Panc1 (cell line): ENCODE data around the gene THSD7B. TPM values are rescaled to one million over a fixed set of nuclear protein-coding genes. Genes with fewer than 3 reads are reported as not detected.

Experiments used
- ATAC-seq: fragments of 200-7000 bp; cut with Tn5 transposase; 2 replicates; pipeline ENCODE4 v1.9.1; 2020; ENCODE audit warnings: mild to moderate bottlenecking, moderate library complexity
- BruUV-seq: library from RNA; stranded (reverse); fragments of 400-500 nt; replicated peaks from 2 replicates; lab custom pipeline; 2021; lab: Mats Ljungman, UMichigan
- CTCF ChIA-PET: fragments of 300-600 bp; sonication (Branson Sonifier 250); formaldehyde crosslinking; loops from one replicate; lab custom pipeline; 2022; ENCODE audit warnings: antibody characterized with exemption; lab: Charles Lee
- POLR2A ChIA-PET: fragments of 300-600 bp; sonication (Branson Sonifier 250); formaldehyde crosslinking; loops from one replicate; lab custom pipeline; 2022; ENCODE audit warnings: antibody characterized with exemption; lab: Charles Lee
- DNase-seq: peaks from one replicate; pipeline ENCODE4 v3.0.0-alpha.2; 2010; ENCODE audit warnings: low read depth, low spot score
- H3K27ac ChIP-seq: 2 replicates; pipeline ENCODE4 v1.5.1; 2011; ENCODE audit warnings: mild to moderate bottlenecking, low read length, inconsistent platforms
- H3K27me3 ChIP-seq: fragments of 200-500 bp; sonication (Bioruptor generic); 2 replicates; pipeline ENCODE4 v1.6.0; 2014; ENCODE audit warnings: low read length, inconsistent platforms; ENCODE audit not compliant: control insufficient read depth, insufficient read depth
- H3K36me3 ChIP-seq: fragments of 200-500 bp; sonication (Bioruptor generic); 2 replicates; pipeline ENCODE4 v1.5.1; 2014; ENCODE audit warnings: inconsistent platforms, mild to moderate bottlenecking, low read length, moderate library complexity; ENCODE audit not compliant: control insufficient read depth, insufficient read depth
- H3K4me1 ChIP-seq: 2 replicates; pipeline ENCODE4 v1.5.1; 2011; ENCODE audit warnings: inconsistent platforms, mild to moderate bottlenecking, low read length, moderate library complexity; ENCODE audit not compliant: control insufficient read depth, insufficient read depth
- H3K4me3 ChIP-seq, 2 experiments: 2 replicates each; pipeline ENCODE4 v1.5.1; 2011 to 2012; ENCODE audit warnings: low read depth in 2 of 2, low read length in 2 of 2, mild to moderate bottlenecking in 2 of 2, inconsistent platforms in 1 of 2, moderate library complexity in 1 of 2
- H3K9me3 ChIP-seq: fragments of 200-500 bp; sonication (Bioruptor generic); 2 replicates; pipeline ENCODE4 v1.5.1; 2014; ENCODE audit warnings: low read depth, mild to moderate bottlenecking, inconsistent platforms, low read length, moderate library complexity; ENCODE audit not compliant: control insufficient read depth, insufficient read depth
- CTCF ChIP-seq: fragments of 450-650 bp; IDR thresholded peaks from 2 replicates; pipeline ENCODE4 v1.5.1; 2017; ENCODE audit warnings: mild to moderate bottlenecking
- POLR2AphosphoS5 ChIP-seq: IDR thresholded peaks from 2 replicates; pipeline ENCODE4 v1.6.1; 2012; ENCODE audit warnings: mild to moderate bottlenecking, low read depth, low read length, moderate library complexity
- REST ChIP-seq, 2 experiments: IDR thresholded peaks; 2 replicates each; pipeline ENCODE4 v1.6.1; 2011 to 2012; ENCODE audit warnings: low read depth in 2 of 2, control low read depth in 1 of 2, low read length in 1 of 2, mild to moderate bottlenecking in 1 of 2, moderate library complexity in 1 of 2; ENCODE audit not compliant: insufficient read depth in 1 of 2
- SIN3A ChIP-seq: IDR thresholded peaks from 2 replicates; pipeline ENCODE4 v1.6.1; 2012; ENCODE audit warnings: low read depth, mild to moderate bottlenecking, low read length, moderate library complexity, borderline replicate concordance; ENCODE audit not compliant: insufficient read depth
- TCF7L2 ChIP-seq: IDR thresholded peaks from 2 replicates; pipeline ENCODE4 v1.6.1; 2011; ENCODE audit warnings: mild to moderate bottlenecking, low read depth, low read length, inconsistent platforms
- in situ Hi-C: cut with HindIII; loops from 2 replicates; pipeline ENCODE4 v1.10.0; 2016; ENCODE audit warnings: low sequenced_read_pairs, low pct_unique_long_range_greater_than_20kb
- intact Hi-C: fragments of 100-400 bp; cut with micrococcal nuclease; formaldehyde crosslinking; loops from one replicate; pipeline ENCODE4 v1.10.0; 2022; ENCODE audit not compliant: unreplicated experiment
- total RNA-seq: library from RNA; stranded (reverse); gene quantifications from one replicate; pipeline ENCODE4 v1.2.1, GENCODE V29; 2021; ENCODE audit not compliant: unreplicated experiment

THSD7B gene
- total RNA-seq, 1 experiment from 2014 or later = not detected

GRCh38 chr2:136990316-136990715 lies 225.0 kb downstream of the THSD7B start:
- ChIA-PET CTCF (no interaction called here), POLR2A (no interaction called here)
- in situ Hi-C loops (no loop called here), intact Hi-C loops (no loop called here)
- no peak for TF ChIP-seq TCF7L2
- DNase-seq = no peak
- no peak for ATAC-seq
- no peaks in the 10 kb centered on the region for H3K4me1 ChIP-seq
- no peak overlapping the region for H3K4me3 ChIP-seq
- no TSS peak for BruUV-seq
- H3K27ac ChIP-seq = no peak overlapping the region
- H3K36me3 ChIP-seq = no peaks in the 10 kb centered on the region
- H3K9me3 ChIP-seq = no peaks in the 10 kb centered on the region
- no peaks in the 10 kb centered on the region for H3K27me3 ChIP-seq

- ChIA-PET CTCF (no interaction called here), POLR2A (no interaction called here)
- intact Hi-C loops = no loop called here
- H3K27ac ChIP-seq = no peak overlapping the region
- H3K36me3 ChIP-seq = no peaks in the 10 kb centered on the region
- in situ Hi-C loops = no loop called here
- TF ChIP-seq CTCF = no peak
- TF ChIP-seq SIN3A = no peak
- TF ChIP-seq POLR2AphosphoS5 = no peak
- no peak for TF ChIP-seq REST (IDR thresholded peaks at IDR 0.05; ENCODE audit: insufficient read depth in 1 of 2, low read depth in 2 of 2, low read length in 1 of 2)
- TF ChIP-seq TCF7L2 = no peak
- H3K9me3 ChIP-seq = no peaks in the 10 kb centered on the region
- no peaks in the 10 kb centered on the region for H3K27me3 ChIP-seq
- no peaks in the 10 kb centered on the region for H3K4me1 ChIP-seq
- ATAC-seq (no peak), DNase-seq (no peak)
- no TSS peak for BruUV-seq
- H3K4me3 ChIP-seq = no peak overlapping the region
These were observed 229.4 kb downstream of the THSD7B start for GRCh38 chr2:136994793-136995192.

- ATAC-seq = no peak
- Histone ChIP-seq H3K9me3 (no peaks in the 10 kb centered on the region), H3K36me3 (no peaks in the 10 kb centered on the region), H3K4me1 (no peaks in the 10 kb centered on the region), H3K4me3 (no peak overlapping the region), H3K27me3 (no peaks in the 10 kb centered on the region), H3K27ac (no peak overlapping the region)
- no TSS peak for BruUV-seq
- CTCF ChIA-PET = no interaction called here
- intact Hi-C loops = no loop called here
- no peak for DNase-seq
- TF ChIP-seq CTCF (no peak), REST (IDR thresholded peaks at IDR 0.05; ENCODE audit: insufficient read depth in 1 of 2, low read depth in 2 of 2, low read length in 1 of 2) (no peak), TCF7L2 (no peak), POLR2AphosphoS5 (no peak), SIN3A (no peak)
- POLR2A ChIA-PET = no interaction called here
- in situ Hi-C loops = no loop called here
These were observed 232.2 kb downstream of the THSD7B start for GRCh38 chr2:136997557-136997956.
